ENCODE measurements around the gene KLK6. TPM values are rescaled to one million over a fixed set of nuclear protein-coding genes. Genes with fewer than 3 reads are reported as not detected.

KLK6 gene
- total RNA-seq, 1 donor from 2014 or later, result not detected

DNA sequence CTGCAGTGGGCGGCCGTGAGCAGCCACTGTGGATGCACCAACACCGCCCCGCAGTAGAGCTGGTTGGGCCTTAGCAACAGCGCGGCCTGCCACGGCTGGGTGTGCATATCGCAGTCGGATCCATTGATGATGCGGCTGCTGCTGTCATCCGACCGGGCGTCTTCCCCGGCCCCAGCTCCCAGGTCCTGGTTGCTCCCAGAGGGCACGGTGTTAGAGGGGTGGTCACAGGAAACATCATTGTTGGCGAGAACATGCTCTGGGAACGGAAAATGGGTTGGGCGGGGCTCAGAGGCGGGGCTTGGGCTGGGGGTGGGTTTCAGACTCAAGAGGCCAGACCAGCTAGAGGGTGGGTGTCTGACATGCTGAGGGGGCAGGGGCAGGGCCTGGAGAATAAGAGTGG lies 19.5 kb downstream of the KLK6 start:
- peaks cover 10% of the 10 kb centered on the region for H3K27me3 Mint-ChIP-seq (ENCODE audit: low read depth)
- DNase-seq (ENCODE audit: low spot score), result no peak
- TF ChIP-seq, protein P1, sequence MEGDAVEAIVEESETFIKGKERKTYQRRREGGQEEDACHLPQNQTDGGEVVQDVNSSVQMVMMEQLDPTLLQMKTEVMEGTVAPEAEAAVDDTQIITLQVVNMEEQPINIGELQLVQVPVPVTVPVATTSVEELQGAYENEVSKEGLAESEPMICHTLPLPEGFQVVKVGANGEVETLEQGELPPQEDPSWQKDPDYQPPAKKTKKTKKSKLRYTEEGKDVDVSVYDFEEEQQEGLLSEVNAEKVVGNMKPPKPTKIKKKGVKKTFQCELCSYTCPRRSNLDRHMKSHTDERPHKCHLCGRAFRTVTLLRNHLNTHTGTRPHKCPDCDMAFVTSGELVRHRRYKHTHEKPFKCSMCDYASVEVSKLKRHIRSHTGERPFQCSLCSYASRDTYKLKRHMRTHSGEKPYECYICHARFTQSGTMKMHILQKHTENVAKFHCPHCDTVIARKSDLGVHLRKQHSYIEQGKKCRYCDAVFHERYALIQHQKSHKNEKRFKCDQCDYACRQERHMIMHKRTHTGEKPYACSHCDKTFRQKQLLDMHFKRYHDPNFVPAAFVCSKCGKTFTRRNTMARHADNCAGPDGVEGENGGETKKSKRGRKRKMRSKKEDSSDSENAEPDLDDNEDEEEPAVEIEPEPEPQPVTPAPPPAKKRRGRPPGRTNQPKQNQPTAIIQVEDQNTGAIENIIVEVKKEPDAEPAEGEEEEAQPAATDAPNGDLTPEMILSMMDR (IDR thresholded peaks at IDR 0.05), result no peak
- H3K4me1 Mint-ChIP-seq (ENCODE audit: low read depth), result no peaks in the 10 kb centered on the region
- H3K27ac Mint-ChIP-seq (ENCODE audit: unreplicated experiment), result no peak overlapping the region
- H3K4me3 Mint-ChIP-seq (ENCODE audit: unreplicated experiment), result no peak overlapping the region
- H3K36me3 Mint-ChIP-seq (ENCODE audit: low read depth), result no peaks in the 10 kb centered on the region
- no peaks in the 10 kb centered on the region for H3K9me3 Mint-ChIP-seq (ENCODE audit: low read depth)

DNA sequence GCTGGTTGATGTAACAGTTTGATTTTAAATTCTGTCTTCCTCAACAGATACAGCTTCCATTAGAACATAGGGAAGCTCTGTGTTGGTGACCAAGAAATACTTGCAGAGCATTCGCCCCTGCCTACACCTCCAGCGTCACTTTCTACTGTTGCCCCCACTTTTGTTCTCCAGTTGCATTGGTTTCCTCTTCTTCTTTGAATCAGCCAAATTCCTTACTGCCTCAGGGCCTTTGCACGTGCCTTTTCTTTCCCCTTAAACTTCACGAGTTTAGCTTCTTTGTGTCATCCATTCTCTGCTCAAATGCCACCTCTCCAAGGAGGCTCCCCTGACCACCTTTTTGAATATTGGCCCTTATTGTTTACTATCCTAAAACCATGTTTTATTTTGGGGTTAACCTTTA lies 22.3 kb downstream of the KLK6 start:
- DNase-seq (ENCODE audit: low spot score), result no peak
- TF ChIP-seq, protein P1 (IDR thresholded peaks at IDR 0.05), result no peak
- Mint-ChIP-seq H3K9me3 (ENCODE audit: low read depth) (peaks cover 7% of the 10 kb centered on the region), H3K27me3 (ENCODE audit: low read depth) (peaks cover 7% of the 10 kb centered on the region), H3K36me3 (ENCODE audit: low read depth) (no peaks in the 10 kb centered on the region), H3K4me3 (ENCODE audit: unreplicated experiment) (no peak overlapping the region), H3K27ac (ENCODE audit: unreplicated experiment) (no peak overlapping the region), H3K4me1 (ENCODE audit: low read depth) (no peaks in the 10 kb centered on the region)

DNA sequence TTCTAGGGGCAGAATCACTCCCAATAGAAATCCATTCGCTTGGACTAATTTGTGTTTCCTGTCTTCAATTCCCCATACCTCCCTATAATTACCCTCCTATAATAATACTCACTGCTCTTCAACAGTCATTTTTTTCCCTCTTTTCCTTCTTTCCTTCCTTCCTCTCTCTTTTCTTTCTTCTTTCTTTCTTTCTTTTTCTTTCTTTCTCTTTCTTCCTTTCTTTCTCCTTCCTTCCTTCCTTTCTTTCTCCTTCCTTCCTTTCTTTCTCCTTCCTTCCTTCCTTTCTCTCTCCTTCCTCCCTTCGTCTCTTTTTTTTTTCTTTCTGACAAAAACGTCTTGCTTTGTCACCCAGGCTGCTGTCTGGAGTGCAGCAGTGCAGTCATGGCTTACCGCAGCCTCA lies 24.6 kb downstream of the KLK6 start:
- no peaks in the 10 kb centered on the region for H3K4me1 Mint-ChIP-seq (ENCODE audit: low read depth)
- DNase-seq (ENCODE audit: low spot score), result no peak
- H3K9me3 Mint-ChIP-seq (ENCODE audit: low read depth), result peaks cover 10% of the 10 kb centered on the region
- H3K4me3 Mint-ChIP-seq (ENCODE audit: unreplicated experiment), result no peak overlapping the region
- peaks cover 7% of the 10 kb centered on the region for H3K27me3 Mint-ChIP-seq (ENCODE audit: low read depth)
- no peaks in the 10 kb centered on the region for H3K36me3 Mint-ChIP-seq (ENCODE audit: low read depth)
- H3K27ac Mint-ChIP-seq (ENCODE audit: unreplicated experiment), result no peak overlapping the region
- TF ChIP-seq, protein P1 (IDR thresholded peaks at IDR 0.05), result no peak

DNA sequence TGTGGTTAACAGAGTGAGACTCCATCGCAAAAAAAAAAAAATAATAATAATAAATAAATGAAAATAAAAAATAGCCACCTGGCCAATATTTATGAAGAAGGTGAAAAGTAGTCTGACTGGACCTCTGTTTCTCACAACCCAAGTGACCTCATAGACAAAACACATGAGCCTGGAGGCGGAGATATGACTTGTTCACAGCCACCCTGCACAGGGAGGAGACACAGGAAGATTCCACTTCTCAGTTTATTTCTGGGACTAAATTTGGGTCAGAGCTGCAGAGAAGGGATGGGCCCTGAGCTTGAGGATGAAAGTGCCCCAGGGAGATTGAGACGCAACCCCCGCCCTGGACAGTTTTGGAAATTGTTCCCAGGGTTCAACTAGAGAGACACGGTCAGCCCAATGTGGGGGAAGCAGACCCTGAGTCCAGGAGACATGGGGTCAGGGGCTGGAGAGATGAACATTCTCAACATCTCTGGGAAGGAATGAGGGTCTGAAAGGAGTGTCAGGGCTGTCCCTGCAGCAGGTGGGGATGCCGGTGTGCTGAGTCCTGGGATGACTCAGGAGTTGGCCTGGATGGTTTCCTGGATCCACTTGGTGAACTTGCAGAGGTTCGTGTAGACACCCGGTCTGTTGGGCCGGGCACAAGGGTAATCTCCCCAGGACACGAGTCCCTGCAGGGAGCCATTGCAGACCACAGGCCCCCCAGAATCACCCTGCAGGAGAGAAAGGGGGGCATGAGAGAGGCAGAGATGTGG lies 26.1 kb downstream of the KLK6 start:
- TF ChIP-seq, protein P1 (IDR thresholded peaks at IDR 0.05), result no peak
- DNase-seq (ENCODE audit: low spot score), result no peak
- H3K9me3 Mint-ChIP-seq (ENCODE audit: low read depth), result peaks cover 16% of the 10 kb centered on the region
- H3K4me3 Mint-ChIP-seq (ENCODE audit: unreplicated experiment), result no peak overlapping the region
- no peaks in the 10 kb centered on the region for H3K4me1 Mint-ChIP-seq (ENCODE audit: low read depth)
- peaks cover 7% of the 10 kb centered on the region for H3K27me3 Mint-ChIP-seq (ENCODE audit: low read depth)
- no peaks in the 10 kb centered on the region for H3K36me3 Mint-ChIP-seq (ENCODE audit: low read depth)
- H3K27ac Mint-ChIP-seq (ENCODE audit: unreplicated experiment), result no peak overlapping the region

DNA sequence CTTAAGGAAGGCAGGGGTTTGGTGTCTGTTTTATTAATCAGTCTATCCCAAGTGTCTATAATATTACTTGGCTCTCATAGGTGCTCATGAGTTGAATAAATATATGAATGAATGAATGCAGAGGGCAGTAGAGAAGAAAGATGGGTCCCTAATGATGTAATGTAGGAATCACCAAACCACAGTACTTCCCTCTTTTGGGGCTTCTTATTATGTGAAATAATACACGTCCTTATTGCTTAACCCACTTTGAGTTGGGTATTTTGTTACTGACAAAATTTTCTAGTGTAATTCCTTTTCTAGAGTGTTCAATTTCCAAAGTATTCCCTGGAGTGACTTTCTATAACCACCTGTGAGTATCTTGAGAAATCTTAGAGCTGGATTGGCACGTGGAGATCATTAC lies 29.8 kb downstream of the KLK6 start:
- Mint-ChIP-seq H3K36me3 (ENCODE audit: low read depth) (no peaks in the 10 kb centered on the region), H3K27ac (ENCODE audit: unreplicated experiment) (no peak overlapping the region), H3K4me3 (ENCODE audit: unreplicated experiment) (no peak overlapping the region), H3K4me1 (ENCODE audit: low read depth) (no peaks in the 10 kb centered on the region), H3K9me3 (ENCODE audit: low read depth) (peaks cover 16% of the 10 kb centered on the region), H3K27me3 (ENCODE audit: low read depth) (no peaks in the 10 kb centered on the region)
- TF ChIP-seq, protein P1 (IDR thresholded peaks at IDR 0.05), result no peak
- DNase-seq (ENCODE audit: low spot score), result no peak
